Thyroid gland (tissue), 4 donors: ENCODE measurements around the gene CCDC192. TPM values are rescaled to one million over a fixed set of nuclear protein-coding genes. Genes with fewer than 3 reads are reported as not detected.

Experiments
- DNase-seq, 2 donors: peaks; one replicate each; pipeline ENCODE4 v3.0.0-alpha.2; 2019
- H3K27ac ChIP-seq, 3 donors: fragments of 200-600 bp; sonication (generic); 1 replicate in 2 of 3; 2 replicates in 1 of 3; pipeline ENCODE4 v1.5.1; 2016 to 2019; ENCODE audit warnings: mild to moderate bottlenecking in 1 of 3, moderate library complexity in 1 of 3
- H3K27me3 ChIP-seq: fragments of 200-600 bp; sonication (generic); one replicate; pipeline ENCODE4 v1.5.1; 2019
- H3K36me3 ChIP-seq, 2 donors: fragments of 200-600 bp; sonication (generic); one replicate each; pipeline ENCODE4 v1.5.1; 2016 to 2019
- H3K4me1 ChIP-seq, 2 donors: fragments of 200-600 bp; sonication (generic); one replicate each; pipeline ENCODE4 v1.5.1; 2017 to 2019
- H3K4me3 ChIP-seq, 3 donors: fragments of 200-600 bp; sonication (generic); replicated peaks in 1 of 3; 1 replicate in 2 of 3; 2 replicates in 1 of 3; pipeline ENCODE4 v1.5.1; 2016; ENCODE audit warnings: mild to moderate bottlenecking in 1 of 3
- H3K9me3 ChIP-seq: fragments of 200-600 bp; sonication (generic); one replicate; pipeline ENCODE4 v1.5.1; 2017
- POLR2A ChIP-seq, 2 donors: fragments of 450-650 bp; IDR thresholded peaks; one replicate each; pipeline ENCODE4 v1.6.1; 2017; ENCODE audit warnings: antibody characterized with exemption in 2 of 2, mild to moderate bottlenecking in 2 of 2, moderate library complexity in 1 of 2
- WGBS, 2 donors: methylation state at CpG; one replicate each; pipeline ENCODE4 v1.1.5; 2017; 5-methylcytosine and 5-hydroxymethylcytosine counted together
- intact Hi-C: fragments of 100-400 bp; cut with DNase I; formaldehyde crosslinking; loops from one replicate; pipeline ENCODE4 v1.15.1; 2023
- total RNA-seq, 4 donors: library from RNA; depleted of rRNA; stranded (reverse); fragments of >200 nt; gene quantifications; one replicate each; pipeline ENCODE4 v1.2.3, GENCODE V29; 2016
- TF ChIP-seq, protein P1 (sequence below), 6 experiments: fragments of 200-600 bp in 3 of 6; fragments of 450-650 bp in 3 of 6; sonication (generic) in 3 of 6; IDR thresholded peaks; one replicate each; pipeline ENCODE4 v1.5.1; 2016 to 2019; ENCODE audit warnings: antibody characterized with exemption in 6 of 6, mild to moderate bottlenecking in 2 of 6, inconsistent platforms in 1 of 6, moderate library complexity in 1 of 6

CCDC192 gene
- total RNA-seq, 4 donors from 2014 or later, result 1.3 TPM; not detected in 3

DNA sequence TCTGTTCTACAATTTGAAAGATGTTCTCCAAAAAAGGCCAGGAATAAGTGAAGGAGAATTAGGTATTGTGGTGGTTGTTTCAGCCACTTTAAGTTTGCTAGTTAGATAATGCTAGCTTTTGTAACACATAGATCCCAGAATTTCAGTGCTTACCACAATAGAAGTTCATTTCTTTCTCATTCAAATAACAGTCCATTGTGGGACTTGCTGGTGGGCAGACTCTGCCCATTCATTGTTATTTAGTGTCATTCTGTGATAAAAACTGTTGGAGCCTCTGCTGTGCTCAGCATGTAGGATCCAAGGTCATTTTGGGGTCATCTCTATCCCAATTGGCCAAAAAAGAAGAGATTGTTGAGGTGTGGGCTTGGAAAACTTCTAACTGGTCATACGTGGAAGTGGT lies 106.8 kb downstream of the CCDC192 start:
- DNase-seq, result no peak
- intact Hi-C loops, result no loop called here
- 68 to 71% methylated on average over 1 of the region's 1 CpG for WGBS, 2 donors
- Histone ChIP-seq H3K9me3 (no peaks in the 10 kb centered on the region), H3K27me3 (no peaks in the 10 kb centered on the region), H3K4me3 (no peak overlapping the region), H3K27ac (no peak overlapping the region), H3K36me3 (no peaks in the 10 kb centered on the region), H3K4me1 (no peaks in the 10 kb centered on the region)
- TF ChIP-seq, protein P1, sequence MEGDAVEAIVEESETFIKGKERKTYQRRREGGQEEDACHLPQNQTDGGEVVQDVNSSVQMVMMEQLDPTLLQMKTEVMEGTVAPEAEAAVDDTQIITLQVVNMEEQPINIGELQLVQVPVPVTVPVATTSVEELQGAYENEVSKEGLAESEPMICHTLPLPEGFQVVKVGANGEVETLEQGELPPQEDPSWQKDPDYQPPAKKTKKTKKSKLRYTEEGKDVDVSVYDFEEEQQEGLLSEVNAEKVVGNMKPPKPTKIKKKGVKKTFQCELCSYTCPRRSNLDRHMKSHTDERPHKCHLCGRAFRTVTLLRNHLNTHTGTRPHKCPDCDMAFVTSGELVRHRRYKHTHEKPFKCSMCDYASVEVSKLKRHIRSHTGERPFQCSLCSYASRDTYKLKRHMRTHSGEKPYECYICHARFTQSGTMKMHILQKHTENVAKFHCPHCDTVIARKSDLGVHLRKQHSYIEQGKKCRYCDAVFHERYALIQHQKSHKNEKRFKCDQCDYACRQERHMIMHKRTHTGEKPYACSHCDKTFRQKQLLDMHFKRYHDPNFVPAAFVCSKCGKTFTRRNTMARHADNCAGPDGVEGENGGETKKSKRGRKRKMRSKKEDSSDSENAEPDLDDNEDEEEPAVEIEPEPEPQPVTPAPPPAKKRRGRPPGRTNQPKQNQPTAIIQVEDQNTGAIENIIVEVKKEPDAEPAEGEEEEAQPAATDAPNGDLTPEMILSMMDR (IDR thresholded peaks at IDR 0.05), result no peak
- TF ChIP-seq POLR2A (IDR thresholded peaks at IDR 0.05), result no peak

DNA sequence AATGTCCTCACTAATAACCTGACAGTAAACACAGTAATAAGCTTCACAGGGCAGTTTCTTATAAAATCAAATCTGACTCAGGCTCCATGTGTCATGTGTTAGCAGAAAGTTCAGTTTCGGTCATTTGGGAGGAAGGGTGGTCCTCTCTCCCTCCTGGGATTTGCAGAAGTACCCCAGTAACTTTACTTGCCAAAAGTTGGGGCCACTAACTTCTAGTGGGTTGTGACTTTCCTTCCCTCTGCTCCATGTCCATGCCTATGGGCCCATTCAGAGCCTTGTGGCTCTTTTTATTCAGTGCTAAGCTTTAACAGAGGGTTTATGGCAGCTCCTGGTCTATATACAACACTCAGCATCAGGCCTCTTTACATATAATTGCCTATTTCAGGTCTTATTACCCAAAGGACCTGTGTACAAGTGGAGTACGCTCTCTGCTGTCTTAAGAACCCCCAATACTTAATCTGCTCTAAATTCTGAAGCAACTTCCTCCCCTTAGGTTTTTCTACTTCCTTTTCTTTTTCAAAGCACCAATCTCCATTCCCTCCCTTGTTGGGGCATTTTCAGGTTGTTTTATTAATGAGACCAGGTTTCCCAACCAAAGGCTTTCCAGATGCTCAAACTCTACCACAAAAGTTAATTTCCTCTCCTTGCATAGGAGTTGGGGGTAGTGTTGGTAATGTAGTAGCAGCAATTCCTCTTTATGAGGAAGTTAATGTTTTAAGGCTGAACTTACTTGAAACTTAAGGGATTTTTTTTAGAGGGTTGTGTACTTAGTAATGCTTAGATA lies 107.7 kb downstream of the CCDC192 start:
- Histone ChIP-seq H3K36me3 (no peaks in the 10 kb centered on the region), H3K27me3 (no peaks in the 10 kb centered on the region), H3K9me3 (no peaks in the 10 kb centered on the region), H3K4me1 (no peaks in the 10 kb centered on the region), H3K27ac (no peak overlapping the region), H3K4me3 (no peak overlapping the region)
- no peak for DNase-seq
- TF ChIP-seq, protein P1 (IDR thresholded peaks at IDR 0.05), result no peak
- no peak for TF ChIP-seq POLR2A (IDR thresholded peaks at IDR 0.05)
- WGBS, 2 donors, result 88 to 99% methylated on average over 2 of the region's 2 CpGs
- intact Hi-C loops, result no loop called here

DNA sequence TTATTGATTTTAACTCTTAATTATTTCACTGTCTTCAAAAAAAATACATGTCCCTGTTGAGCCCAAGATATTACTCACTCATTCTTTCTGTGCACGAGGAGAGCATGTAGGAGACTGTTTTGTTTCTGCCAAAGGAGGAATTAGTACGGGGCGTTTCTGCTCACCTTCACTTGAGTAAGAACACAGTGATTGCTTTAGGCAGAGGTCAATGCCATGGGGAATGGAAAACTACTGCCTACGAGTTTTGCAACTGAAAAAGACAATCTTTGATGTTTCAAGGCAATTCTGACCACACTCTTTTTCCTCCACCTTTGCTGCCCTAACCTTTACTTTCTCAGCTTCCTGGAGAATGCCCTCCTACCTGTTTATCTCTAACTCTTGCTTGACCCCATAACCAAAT lies 109.4 kb downstream of the CCDC192 start:
- intact Hi-C loops, result no loop called here
- H3K36me3 ChIP-seq, result no peaks in the 10 kb centered on the region
- WGBS, 2 donors, result 62 to 74% methylated on average over 4 of the region's 4 CpGs
- H3K27ac ChIP-seq, result no peak overlapping the region
- TF ChIP-seq POLR2A (IDR thresholded peaks at IDR 0.05), result no peak
- TF ChIP-seq, protein P1 (IDR thresholded peaks at IDR 0.05), result no peak
- no peaks in the 10 kb centered on the region for H3K9me3 ChIP-seq
- DNase-seq, result no peak
- no peaks in the 10 kb centered on the region for H3K27me3 ChIP-seq
- H3K4me3 ChIP-seq, result no peak overlapping the region
- no peaks in the 10 kb centered on the region for H3K4me1 ChIP-seq

DNA sequence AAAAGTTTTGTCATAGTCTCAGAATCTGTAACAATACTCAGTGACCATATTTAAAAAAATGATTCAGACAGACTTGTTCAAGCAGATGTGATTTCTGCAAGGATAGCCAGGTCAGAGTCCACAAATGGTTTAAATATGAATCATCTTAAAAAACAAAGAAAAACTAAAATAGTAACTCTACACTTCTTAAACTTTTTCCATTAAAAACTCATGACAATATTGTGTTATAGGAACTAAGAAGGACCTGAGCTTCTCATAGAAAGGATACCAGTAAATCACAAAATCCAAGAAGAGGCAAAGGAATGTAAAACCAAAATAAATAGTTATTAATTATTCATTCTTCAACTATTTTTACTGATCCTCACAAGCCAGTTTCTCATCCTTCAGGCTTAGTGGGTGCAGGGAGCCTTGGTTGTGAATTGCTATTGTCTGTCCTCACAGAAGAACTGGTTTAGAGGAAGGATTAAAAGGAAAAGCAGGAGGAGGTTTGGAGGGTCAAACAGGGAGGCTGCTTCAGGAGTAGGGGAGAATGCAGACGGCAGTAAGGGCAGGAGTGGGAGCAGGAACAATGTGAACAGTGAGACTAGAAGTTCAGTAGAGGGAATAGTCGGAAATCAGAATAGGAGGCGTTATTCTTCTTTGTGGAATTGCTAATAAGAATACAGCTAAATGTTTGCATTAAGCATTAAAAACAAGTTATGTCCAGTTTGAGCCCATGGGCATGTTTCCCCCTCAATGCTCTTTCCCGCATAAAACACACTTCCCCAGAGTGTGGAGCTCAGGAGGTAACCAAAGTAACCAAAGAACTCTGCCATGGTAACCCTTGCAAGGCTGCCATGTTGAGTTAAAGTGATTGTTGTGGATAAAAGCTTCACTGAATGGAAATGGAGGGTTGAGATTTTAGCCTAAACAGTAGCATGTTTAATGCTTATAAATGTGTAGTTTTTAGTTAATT lies 110.7 kb downstream of the CCDC192 start:
- TF ChIP-seq, protein P1 (IDR thresholded peaks at IDR 0.05), result no peak
- no peak for TF ChIP-seq POLR2A (IDR thresholded peaks at IDR 0.05)
- Histone ChIP-seq H3K27ac (no peak overlapping the region), H3K4me3 (no peak overlapping the region), H3K9me3 (no peaks in the 10 kb centered on the region), H3K4me1 (no peaks in the 10 kb centered on the region), H3K27me3 (no peaks in the 10 kb centered on the region), H3K36me3 (no peaks in the 10 kb centered on the region)
- intact Hi-C loops, result no loop called here
- DNase-seq, result no peak
- 61 to 68% methylated on average over 4 of the region's 4 CpGs for WGBS, 2 donors

DNA sequence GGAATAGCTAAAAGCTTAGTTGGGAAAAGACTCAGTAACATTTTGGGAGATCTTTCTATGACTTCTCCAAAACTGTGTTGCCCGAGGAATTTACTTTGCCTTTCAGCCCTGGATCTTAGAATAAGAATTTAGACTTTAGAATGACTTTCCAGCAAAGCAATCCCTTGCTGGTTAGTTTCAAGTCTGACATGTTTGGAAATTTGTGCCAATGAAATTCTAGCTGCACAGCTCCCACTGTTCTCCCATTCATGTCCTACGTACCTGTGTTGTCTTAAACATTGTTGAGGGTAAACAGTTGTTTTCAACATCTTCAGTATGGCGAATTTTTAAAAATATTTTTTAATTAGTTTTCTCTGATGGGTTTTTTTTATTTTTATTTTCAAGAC lies 111.4 kb downstream of the CCDC192 start:
- Histone ChIP-seq H3K27ac (no peak overlapping the region), H3K36me3 (no peaks in the 10 kb centered on the region), H3K9me3 (no peaks in the 10 kb centered on the region), H3K4me3 (no peak overlapping the region), H3K27me3 (no peaks in the 10 kb centered on the region), H3K4me1 (no peaks in the 10 kb centered on the region)
- intact Hi-C loops, result no loop called here
- DNase-seq, result no peak
- no peak for TF ChIP-seq POLR2A (IDR thresholded peaks at IDR 0.05)
- TF ChIP-seq, protein P1 (IDR thresholded peaks at IDR 0.05), result no peak
- 81 to 85% methylated on average over 3 of the region's 3 CpGs for WGBS, 2 donors
